GM21447 (cell line): ENCODE measurements around the gene NF2.
"Not testable (repeated sequence)": the region's sequence is repeated elsewhere in the genome, so short reads cannot be mapped to it uniquely, and the experiment has no call there.

ENCODE experiments used
- ATAC-seq: cut with Tn5 transposase; IDR thresholded peaks from one replicate; pipeline ENCODE4 v1.9.1; 2021; ENCODE audit not compliant: unreplicated experiment

NF2 gene

GRCh38 chr22:29594447-29594846 lies 9.0 kb upstream of the NF2 start:
- ATAC-seq = not testable (repeated sequence)

DNA sequence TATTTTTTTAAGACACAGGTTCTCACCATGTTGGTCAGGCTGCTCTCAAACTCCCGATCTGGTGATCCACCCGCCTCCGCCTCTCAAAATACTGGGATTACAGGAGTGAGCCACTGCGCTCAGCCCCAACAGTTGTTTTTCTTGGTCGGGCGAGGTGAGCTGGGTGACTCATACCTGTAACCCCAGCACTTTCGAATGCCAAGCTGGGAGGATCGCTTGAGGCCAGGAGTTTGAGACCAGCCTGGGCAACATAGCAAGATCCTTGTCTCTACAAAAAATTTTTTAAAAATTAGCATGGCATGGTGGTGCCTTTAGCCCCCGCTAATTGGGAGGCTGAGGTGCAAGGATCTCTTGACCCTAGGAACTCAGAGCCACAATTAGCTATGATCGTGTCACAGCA lies 7.0 kb upstream of the NF2 start:
- ATAC-seq = no peak

DNA sequence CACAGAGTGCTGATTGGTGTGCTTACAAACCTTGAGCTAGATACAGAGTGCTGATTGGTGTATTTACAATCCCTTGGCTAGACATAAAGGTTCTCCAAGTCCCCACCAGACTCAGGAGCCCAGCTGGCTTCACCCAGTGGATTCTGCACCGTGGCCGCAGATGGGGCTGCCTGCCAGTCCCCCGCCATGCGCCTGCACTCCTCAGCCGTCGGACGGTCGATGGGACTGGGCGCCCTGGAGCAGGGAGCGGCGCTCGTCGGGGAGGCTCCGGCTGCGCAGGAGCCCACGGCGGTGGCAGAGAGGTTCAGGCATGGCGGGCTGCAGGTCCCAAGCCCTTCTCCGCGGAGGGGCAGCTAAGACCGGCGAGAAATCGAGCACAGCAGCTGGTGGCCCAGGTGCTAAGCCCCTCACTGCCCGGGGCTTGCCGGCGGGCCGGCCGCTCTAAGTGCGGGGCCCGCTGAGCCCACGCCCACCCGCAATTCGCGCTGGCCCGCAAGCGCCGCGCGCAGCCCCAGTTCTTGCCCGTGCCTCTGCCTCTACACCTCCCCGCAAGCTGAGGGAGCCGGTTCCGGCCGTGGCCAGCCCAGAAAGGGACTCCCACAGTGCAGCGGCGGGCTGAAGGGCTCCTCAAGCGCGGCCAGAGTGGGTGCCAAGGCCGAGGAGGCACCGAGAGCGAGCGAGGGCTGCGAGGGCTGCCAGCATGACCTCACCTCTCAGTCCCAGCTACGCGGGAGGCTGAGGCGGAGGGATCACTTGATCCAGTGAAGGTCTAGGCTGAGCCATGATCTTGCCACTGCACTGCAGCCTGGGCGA lies 5.4 kb upstream of the NF2 start:
- ATAC-seq = not testable (repeated sequence)

DNA sequence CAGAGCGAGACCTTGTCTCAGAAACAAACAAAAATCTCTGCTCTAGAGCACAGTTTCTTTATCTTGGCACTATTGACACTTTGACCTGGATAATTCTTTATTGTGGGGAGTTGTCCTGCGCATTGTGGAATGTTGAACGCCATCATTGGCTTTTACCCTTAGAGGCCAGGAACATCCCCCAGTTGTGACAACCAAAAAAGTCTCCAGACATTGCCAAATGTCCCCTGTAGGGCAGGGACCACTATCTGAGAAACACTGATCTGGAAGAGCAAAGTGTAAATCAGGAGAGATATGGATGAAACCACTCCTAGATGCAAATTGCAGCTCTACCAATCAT lies 4.8 kb upstream of the NF2 start:
- ATAC-seq = no peak

GRCh38 chr22:29604076-29604360 lies 585 bp downstream of the NF2 start:
- no peak for ATAC-seq

DNA sequence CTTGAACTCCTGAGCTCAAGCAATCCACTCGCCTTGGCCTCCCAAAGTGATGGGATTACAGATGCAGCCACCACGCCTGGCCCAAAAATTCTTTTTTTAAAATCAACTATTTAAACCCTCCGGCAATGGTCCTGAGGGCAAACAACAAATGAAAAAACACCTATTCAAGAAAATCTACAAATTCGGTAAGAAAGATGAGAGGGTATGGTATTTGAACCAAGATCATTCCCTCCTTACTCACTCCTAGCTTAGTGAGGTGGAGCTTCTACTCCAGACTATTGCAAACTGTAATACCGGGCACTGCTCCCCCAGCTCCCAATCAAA lies 2.1 kb downstream of the NF2 start:
- no peak for ATAC-seq

DNA sequence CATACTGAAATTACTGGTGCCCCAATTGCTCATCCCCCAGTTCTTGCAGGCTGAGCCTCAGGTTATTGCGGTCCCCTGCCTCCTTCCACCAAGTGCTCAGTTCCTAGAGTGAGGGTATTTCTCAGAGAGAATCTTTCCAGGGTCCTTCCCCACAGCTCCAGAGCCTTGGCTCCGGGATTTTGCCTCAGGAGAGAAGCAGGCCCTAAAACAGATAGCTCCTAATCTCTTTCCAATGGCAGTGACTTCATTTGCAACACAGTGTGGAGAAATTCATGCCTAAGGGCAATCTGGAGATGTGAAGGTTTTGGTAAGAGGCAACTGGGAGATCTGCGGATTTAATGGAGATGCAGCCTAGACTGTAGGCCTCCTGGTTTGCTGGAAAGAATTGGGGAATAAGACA lies 2.9 kb downstream of the NF2 start:
- no peak for ATAC-seq

DNA sequence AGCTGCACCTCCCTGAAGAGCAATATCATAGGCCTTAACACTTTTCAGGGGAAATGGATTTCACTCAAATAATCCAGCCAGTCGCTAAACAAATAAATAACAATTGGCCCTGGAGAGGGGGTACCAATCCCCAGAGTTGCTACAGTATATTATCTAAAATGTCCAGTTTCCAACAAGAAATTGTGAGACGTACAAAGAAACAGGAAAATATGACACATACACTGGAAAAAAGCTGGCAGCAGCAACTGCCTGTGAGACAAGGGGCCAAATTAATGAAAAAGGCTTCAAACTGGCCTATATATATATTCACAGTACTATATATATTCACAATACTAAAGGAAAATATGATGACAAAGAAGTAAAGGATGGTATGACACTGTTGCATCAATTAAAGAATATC lies 4.0 kb downstream of the NF2 start:
- ATAC-seq = no peak

DNA sequence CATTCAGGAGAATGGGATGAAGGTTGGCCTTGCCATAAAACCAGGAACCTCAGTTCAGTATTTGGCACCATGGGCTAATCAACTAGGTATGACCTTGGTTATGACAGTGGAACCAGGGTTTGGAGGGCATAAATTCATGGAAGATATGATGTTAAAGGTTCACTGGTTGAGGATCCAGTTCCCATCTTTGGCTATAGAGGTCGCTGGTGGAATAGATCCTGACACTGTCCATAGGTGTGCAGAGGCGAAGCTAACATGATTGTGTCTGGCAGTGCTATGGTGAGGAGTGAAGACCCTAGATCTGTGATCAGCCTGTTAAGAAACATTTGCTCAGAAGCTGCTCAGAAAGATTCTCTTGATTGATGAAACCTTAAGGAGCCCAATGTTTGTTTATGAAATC lies 5.7 kb downstream of the NF2 start:
- no peak for ATAC-seq

DNA sequence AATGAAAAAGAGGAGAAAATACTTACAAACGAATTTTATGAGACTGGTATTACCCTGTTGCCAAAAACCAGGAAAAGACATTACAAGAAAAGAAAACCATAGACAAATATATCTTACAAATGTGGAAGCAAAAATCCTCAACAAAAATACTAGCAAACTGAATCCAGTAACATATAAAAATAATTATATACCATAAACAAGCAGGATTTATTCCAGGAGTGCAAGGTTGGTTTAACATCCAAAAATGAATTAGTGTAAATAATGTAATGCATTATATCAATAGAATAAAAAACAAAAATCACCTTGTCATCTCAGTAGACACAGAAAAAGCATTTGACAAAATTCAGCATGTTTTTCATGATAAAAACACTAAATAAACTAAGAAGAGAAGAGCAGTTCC lies 7.3 kb downstream of the NF2 start:
- ATAC-seq = no peak

DNA sequence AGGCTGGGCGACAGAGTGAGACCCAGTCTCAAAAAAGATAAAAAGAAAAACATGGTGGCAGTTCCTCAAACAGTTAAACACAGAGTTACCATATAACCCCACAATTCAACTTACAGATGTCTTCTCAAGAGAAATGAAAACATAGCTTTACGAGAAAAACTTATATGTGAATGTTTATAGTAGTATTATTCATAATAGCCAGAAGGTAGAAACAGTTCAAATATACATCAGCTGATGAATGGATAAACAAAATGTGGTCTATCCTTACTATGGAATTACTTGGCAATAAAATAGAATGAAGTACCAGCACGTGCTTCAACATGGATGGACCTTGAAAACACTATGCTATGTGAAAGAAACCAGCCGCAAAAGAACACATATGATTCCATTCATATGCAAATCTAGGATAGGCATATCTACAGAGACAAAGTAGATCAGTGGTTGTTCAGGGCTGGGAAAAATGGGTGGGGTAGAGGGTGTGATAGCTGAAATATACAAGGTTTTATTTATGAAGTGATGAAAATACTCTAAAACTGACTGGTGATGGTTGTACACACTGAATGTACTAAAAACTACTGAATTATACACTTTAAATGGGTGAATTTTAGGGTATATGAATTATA lies 12.4 kb downstream of the NF2 start:
- no peak for ATAC-seq

DNA sequence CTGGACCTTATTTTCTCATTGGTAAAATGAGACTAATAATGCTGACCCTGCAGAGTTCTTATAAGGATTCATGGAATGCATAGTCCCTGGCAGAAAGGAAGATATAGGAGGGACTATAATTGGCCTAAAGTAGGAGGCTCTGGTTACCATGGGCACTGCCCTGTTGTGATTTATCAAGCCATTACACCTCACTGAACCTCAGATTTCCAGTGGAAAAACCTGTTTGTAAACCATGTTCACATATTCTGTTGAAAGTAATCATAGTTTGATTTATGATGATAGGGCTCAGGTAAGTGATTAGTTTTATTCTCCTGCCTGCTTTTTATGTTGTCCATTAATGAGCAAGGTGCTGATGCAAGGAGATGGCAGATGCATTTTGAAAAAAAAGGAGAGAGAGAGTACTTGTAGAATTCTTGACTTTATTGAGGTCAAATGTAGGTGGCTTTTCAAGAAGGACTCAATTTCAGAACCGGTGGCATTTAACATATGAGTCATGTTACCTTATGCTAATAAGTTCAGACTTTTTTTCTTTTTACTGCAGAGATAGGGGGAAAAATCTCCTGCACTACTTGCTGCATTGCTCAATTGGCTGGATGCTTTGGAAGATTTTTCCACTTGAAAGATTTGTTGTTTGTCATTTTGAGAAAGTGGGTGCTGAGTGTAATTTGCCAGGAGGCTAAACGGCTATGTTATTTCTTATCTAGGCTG lies 14.6 kb downstream of the NF2 start:
- ATAC-seq = no peak

GRCh38 chr22:29621761-29622526 lies 18.5 kb downstream of the NF2 start:
- no peak for ATAC-seq

GRCh38 chr22:29623059-29623458 lies 19.6 kb downstream of the NF2 start:
- ATAC-seq = no peak

DNA sequence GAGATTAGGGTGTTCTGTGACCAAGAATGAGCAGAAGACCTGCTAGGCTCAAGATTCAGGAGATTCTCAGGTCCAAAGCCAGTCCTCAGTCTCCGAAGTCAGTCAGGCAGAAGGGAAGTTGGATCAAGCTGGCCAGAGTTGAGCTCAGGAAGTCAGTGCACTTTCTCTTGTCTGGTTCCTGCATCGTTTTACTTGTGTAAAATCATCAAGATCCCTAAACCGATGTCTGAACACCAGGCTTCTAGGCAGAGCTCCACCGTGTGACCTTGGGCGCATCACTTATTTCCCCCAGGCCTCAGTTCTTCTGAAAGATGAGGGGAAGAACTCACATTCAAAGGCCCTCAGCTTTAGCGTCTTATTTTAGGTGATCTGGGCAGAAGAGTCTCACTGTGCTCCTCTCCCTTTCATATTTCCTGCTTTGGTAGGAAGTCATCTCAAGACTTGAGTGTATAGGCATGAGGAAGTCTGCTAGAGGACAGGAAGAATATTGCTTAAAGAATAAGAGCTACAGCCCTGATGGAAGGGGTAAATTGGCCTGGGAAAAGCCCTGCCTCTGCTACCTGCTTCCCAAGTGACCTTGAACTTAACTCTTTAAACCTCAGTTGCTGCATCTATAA lies 20.2 kb downstream of the NF2 start:
- ATAC-seq = no peak

GRCh38 chr22:29625090-29625825 lies 21.8 kb downstream of the NF2 start:
- no peak for ATAC-seq

DNA sequence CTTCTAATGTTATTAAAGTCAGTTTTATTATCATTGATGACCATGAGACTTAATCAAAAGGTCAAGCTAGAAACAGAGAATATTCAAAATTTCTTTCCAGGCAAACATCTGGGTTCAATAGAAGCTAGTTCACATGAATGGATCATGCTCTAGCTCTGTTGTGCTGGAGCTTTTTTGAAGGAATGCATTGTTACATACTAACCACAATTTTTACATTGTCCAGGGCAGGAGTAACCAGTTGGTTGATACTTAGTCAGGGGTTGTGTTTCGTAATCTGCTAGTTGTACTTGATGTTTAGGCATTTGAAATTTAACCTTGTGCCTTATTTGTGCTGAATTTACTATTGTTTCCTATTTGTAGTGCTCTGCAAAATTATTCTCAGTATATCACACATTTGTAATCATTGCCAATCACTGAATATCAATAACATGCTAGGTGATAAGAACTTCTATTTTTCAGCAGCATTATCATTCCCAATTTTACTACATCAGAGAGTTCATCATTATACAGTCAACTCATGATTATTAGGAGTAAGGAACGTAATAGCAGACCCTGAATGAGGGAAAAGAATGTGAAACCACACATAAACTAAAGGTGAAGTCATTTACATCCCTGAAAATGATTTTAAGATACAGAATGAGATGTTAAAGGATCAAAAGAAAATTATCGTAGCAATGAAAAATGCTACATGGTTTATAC lies 23.2 kb downstream of the NF2 start:
- no peak for ATAC-seq

- ATAC-seq = no peak
These were observed 23.7 kb downstream of the NF2 start for GRCh38 chr22:29627196-29627535.

DNA sequence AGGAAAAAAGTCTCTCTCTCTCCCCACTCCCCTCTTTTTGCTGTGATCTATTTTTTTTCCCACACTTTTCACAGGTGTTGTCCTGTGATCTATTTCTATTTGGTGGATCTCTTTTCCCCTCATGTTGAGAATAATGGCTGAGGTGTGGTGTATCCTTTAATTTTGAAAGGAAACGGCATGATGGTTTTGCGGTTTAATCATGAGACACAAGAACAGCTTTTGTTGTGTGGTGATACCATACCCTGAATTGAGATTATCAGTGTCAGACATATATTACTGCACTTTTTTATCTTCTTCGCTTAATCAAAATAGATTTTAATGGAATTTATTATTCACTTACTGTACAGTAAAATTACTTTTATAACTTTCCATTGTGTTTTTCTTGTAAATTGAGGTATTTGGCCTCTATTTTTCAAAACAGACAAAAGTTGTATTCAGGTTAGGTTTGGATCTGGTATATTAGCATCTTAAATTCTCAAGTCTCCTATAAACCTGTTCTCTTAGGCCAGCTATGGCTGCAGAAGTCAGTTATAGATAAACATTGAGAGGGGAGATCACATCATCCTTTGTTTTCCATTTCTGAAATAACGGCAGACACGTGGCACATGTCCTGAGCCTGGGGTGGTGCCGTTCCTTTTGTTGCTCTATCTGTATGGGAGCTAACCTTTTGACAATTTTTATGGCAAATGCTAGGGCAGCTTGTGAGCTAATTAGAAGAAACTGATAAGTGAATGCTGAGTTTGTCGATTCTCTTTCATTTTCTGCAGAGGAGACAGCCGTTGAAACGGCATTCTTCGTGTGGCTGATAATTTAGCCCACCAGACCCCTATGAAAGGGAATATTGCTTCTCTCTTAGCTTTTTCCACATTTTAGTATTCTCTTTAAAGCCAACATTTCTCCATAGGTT lies 25.8 kb downstream of the NF2 start:
- no peak for ATAC-seq
